HG02610 (cell line): ENCODE data around the gene HMCN1.
A peak's percentile ranks its signal among the peaks of the same experiment; 100 is the strongest.
"Not testable (repeated sequence)": the region's sequence is repeated elsewhere in the genome, so short reads cannot be mapped to it uniquely, and the experiment has no call there.

Experiments used
- ATAC-seq: cut with Tn5 transposase; IDR thresholded peaks from one replicate; pipeline ENCODE4 v1.9.1; 2021; ENCODE audit warnings: mild to moderate bottlenecking, moderate library complexity; ENCODE audit not compliant: unreplicated experiment

Gene HMCN1

DNA sequence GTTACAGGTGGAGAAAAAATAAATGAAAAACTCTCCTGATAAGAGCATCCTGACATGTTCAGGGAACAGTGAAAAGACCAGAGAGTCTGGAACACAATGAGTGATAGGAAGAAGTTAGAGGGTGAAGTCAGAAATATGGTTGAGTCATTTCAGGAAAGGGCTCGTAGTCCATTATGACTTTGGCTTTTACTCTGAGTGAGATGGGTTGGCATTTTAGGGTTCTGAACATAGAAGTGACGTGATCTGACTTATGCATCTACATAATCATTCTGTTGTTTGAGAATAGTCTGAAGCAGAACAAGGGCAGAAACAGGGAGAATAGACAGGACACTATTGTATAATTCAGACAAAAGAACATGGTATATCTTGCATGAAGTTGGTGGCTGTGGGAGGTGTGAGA, 5.8 kb downstream of the HMCN1 start:
- ATAC-seq: peak; percentile 84

- no peak for ATAC-seq
Measured at GRCh38 chr1:185741551-185741950, 7.4 kb downstream of the HMCN1 start.

DNA sequence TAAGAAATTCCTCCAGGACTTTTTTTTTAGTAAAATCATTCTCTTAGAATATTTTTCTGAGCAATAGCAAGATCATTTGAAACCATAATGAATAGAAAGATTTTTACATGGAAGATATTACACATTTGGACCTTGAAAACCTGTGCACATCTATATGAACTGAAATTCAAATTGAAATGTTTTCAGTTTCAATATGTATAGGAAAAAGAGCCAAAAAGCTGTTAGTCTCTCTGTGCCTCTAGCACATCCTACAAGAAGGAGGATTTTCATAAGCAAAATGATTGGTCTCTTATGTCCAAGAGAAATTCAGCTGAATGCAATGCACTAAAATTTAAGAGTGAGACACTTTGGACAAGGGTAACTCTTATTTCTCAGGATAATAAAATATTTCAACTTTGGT, 8.2 kb downstream of the HMCN1 start:
- no peak for ATAC-seq

- ATAC-seq: no peak
Measured at GRCh38 chr1:185745165-185745564, 11.0 kb downstream of the HMCN1 start.

GRCh38 chr1:185759061-185759460, 24.9 kb downstream of the HMCN1 start:
- no peak for ATAC-seq

- no peak for ATAC-seq
Measured at GRCh38 chr1:185761841-185762240, 27.6 kb downstream of the HMCN1 start.

DNA sequence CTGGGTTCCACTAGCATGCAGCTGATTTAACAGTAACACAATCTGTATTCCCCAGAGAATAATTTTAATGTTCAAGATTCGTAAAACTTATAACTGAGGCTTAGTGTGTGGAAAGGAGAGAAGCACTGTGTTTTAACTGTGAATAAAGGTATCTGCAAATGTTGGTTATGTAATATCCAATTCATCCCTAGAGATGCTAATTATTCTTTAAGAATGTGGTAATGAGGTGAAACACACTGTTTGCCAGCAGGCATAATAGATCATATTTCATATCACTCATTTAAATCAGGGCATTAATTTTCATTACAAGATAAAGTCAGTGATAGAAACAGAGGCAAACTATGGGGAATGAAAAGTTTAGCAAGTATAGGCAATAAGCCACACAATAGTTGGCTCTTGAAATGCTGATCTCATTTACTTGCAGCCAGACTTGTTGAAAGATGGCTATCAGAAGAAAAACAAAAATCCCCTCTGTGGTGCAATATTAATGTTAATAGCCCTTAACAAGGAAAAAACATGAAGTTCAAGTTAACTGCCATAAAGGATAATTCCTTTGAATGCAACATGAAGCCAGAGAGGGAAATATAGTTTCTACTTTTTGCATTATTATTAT, 33.4 kb downstream of the HMCN1 start:
- no peak for ATAC-seq

DNA sequence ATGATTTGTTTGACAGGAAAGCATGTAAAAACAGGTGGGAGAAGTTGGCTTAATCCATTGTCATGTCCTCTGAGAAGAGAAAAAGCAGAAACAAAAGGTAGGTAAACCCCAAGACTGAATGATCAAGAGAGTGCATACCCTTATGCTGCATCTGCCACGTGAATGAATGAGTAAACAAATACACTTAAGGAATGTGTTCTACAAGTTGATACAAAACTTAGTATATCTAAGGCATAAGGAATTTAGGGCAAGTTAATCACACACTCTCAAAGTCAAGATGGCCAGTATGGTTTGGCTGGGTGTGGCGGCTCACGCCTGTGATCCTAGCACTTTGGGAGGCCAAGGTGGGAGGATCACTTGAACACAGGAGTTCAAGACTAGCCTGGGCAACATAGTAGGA, 34.2 kb downstream of the HMCN1 start:
- no peak for ATAC-seq

- ATAC-seq: no peak
Measured at GRCh38 chr1:185769136-185769535, 34.9 kb downstream of the HMCN1 start.

GRCh38 chr1:185774394-185774793, 40.2 kb downstream of the HMCN1 start:
- no peak for ATAC-seq

GRCh38 chr1:185775501-185775900, 41.3 kb downstream of the HMCN1 start:
- no peak for ATAC-seq

GRCh38 chr1:185776522-185776921, 42.3 kb downstream of the HMCN1 start:
- ATAC-seq: no peak

GRCh38 chr1:185783860-185784259, 49.7 kb downstream of the HMCN1 start:
- not testable (repeated sequence) for ATAC-seq

GRCh38 chr1:185785586-185785985, 51.4 kb downstream of the HMCN1 start:
- no peak for ATAC-seq

DNA sequence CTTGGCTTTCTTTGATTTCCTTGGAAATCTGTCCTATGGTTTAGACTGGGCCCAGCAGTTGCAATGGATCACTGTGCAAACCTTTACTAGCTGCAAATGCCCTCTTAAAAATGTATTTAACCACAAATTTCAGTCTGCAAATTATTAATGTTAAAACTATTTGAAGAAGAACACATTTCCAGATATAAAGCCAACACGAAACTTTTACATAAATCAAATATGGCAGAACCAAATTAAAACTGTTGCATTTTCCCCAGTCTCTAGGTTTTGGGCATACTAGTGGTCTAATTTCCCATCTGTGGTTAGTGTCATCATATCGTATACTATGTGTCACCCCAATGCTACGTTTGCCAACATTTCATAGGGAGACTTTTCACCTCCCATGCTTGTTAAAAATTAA, 52.3 kb downstream of the HMCN1 start:
- ATAC-seq: no peak

GRCh38 chr1:185787238-185787637, 53.0 kb downstream of the HMCN1 start:
- ATAC-seq: no peak

DNA sequence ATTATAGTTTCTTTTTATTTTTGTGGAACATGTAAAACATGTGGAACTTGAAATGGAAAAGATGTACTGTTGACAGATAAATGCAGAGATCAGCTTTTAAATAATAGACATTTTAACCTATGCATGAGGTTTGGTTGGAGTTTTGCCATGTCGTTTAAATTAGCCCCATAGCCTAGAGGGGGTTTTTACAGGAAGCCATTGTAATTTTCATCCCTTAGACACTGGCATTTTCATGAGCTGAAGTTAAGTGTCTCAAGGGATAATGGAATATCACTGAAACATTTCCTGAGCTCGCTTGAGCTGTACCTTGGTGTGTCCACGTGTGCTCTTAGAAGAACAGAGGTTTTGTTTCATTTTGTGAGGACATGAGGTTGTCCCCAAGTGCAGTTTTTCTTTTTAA, 54.2 kb downstream of the HMCN1 start:
- no peak for ATAC-seq

DNA sequence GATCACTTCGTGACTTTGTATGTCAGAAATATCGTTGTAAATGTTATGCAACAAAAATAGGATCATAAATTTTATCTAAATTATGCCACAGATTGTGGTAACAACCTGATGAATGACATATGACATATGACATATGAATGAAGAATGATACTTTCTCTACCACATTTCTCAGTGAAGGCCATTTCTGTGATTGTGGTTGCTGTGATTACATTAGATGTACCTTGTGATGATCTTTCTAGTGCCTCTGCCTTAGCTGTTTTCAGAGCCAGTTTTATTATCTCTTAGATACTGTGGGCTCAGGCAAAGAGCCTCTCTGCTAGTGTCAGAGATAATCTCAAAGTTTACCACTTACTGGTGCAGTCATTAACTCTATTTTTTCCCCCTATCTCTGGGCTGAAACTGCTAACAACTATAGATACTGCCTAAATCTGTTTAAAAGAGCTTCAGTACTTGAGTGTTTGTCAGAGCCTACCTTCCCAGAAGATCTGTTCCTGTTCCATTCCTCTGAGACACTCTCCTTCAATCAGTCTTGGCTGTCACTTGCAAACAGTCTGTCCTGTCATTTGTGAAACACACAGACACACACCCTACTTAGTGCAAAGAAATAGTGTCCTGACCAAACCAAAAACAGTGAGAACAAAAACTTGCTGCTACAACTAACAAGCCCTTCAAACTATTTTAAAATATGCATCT, 55.5 kb downstream of the HMCN1 start:
- no peak for ATAC-seq

DNA sequence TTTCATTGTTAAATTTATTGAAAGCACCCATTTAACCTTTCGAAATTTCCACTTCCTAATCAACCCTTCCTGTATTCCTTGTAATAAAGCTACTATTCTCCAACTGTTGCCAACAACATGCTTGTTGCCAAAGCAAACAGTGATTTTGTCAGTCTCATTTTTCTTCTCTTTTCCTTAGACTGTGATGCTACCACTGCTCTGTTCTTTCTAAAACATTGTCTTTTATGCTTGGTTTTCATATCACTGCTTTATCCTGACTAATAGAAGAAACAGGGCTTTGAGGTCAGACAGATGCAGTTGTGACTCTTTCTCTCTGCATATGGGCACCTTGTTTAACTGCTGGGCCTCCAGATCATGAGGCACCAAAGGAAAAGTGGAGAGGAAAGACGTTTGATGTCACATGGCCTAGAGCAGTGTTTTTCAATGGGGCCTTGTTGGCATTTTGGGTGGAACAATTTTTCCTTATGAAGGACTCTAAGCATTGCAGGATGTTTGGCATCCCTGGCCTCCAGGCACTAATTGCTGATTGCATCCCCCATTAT, 56.1 kb downstream of the HMCN1 start:
- ATAC-seq: no peak

DNA sequence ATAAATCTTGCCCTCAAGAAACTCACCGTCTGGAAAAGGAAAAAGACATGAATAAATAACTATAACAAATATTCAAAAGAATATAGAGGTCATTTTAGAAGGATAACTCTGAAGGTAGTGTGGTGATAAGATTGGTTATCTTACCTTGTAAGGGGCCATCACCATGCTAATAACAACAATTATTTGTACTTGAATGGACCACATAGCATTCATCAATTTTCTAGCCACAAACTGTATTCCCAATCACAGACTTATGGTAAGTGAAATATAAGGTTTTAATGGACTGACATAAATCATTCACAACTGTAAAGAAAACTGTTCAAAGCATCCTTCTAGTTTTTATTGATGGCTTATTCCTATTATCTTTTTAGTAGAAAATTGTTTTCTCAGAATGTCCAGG, 57.8 kb downstream of the HMCN1 start:
- no peak for ATAC-seq

DNA sequence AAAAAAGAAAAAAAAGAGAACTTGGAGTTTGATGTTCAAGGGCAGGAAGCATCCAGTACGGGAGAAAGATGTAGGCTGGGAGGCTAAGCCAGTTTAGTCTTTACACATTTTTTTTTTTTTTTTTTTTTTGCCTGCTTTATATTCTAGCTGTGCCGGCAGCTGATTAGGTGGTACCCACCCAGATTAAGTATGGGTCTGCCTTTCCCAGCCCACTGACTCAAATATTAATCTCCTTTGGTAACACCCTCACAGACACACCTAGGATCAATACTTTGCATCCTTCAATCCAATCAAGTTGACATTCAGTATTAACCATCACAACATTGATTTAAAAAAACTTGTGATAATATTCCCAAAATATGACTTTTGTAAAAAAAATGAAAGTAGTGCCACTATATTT, 60.3 kb downstream of the HMCN1 start:
- ATAC-seq: not testable (repeated sequence)

- no peak for ATAC-seq
Measured at GRCh38 chr1:185795181-185795580, 61.0 kb downstream of the HMCN1 start.

GRCh38 chr1:185798505-185798904, 64.3 kb downstream of the HMCN1 start:
- ATAC-seq: no peak
